Peyer's patch (tissue), 4 donors: ENCODE data around the gene PPP2R5C. TPM values are rescaled to one million over a fixed set of nuclear protein-coding genes. Genes with fewer than 3 reads are reported as not detected.
A peak's percentile ranks its signal among the peaks of the same experiment; 100 is the strongest.

Source experiments
- DNase-seq, 3 donors: peaks; one replicate each; pipeline ENCODE4 v3.0.0-alpha.2; 2017 to 2019
- H3K27ac ChIP-seq, 4 donors: fragments of 200-600 bp; sonication (generic); one replicate each; pipeline ENCODE4 v1.5.1; 2016 to 2019
- H3K27me3 ChIP-seq, 2 donors: fragments of 200-600 bp; sonication (generic); one replicate each; pipeline ENCODE4 v1.5.1; 2019
- H3K36me3 ChIP-seq, 3 donors: fragments of 200-600 bp; sonication (generic); one replicate each; pipeline ENCODE4 v1.5.1; 2016 to 2019
- H3K4me1 ChIP-seq, 4 donors: fragments of 200-600 bp; sonication (generic); one replicate each; pipeline ENCODE4 v1.5.1; 2016 to 2019
- H3K4me3 ChIP-seq, 4 donors: fragments of 200-600 bp; sonication (generic); 1 replicate in 3 of 4; 2 replicates in 1 of 4; pipeline ENCODE4 v1.5.1; 2016 to 2019; ENCODE audit warnings: mild to moderate bottlenecking in 1 of 4
- H3K9me3 ChIP-seq, 4 donors: fragments of 200-600 bp; sonication (generic); one replicate each; pipeline ENCODE4 v1.5.1; 2016 to 2019; ENCODE audit warnings: mild to moderate bottlenecking in 1 of 4
- POLR2A ChIP-seq, 2 donors: fragments of 450-650 bp; IDR thresholded peaks; one replicate each; pipeline ENCODE4 v1.5.1; 2017; ENCODE audit warnings: antibody characterized with exemption in 2 of 2, mild to moderate bottlenecking in 2 of 2, moderate library complexity in 2 of 2
- total RNA-seq, 4 donors: library from RNA; depleted of rRNA; stranded (reverse); fragments of >200 nt; gene quantifications; one replicate each; pipeline ENCODE4 v1.1.0, GENCODE V29; 2016
- TF ChIP-seq, protein P1 (sequence below), 6 experiments: fragments of 450-650 bp in 4 of 6; fragments of 200-600 bp in 2 of 6; sonication (generic) in 1 of 6; IDR thresholded peaks; one replicate each; pipeline ENCODE4 v1.5.1; 2017 to 2019; ENCODE audit warnings: antibody characterized with exemption in 6 of 6, mild to moderate bottlenecking in 3 of 6, moderate library complexity in 1 of 6

The PPP2R5C gene
- total RNA-seq, 4 donors from 2014 or later, result 87.6 to 137 (median 91.9) TPM

GRCh38 chr14:101824339-101824727 is 62.8 kb downstream of the PPP2R5C start:
- TF ChIP-seq POLR2A (IDR thresholded peaks at IDR 0.05), result no peak
- TF ChIP-seq, protein P1, sequence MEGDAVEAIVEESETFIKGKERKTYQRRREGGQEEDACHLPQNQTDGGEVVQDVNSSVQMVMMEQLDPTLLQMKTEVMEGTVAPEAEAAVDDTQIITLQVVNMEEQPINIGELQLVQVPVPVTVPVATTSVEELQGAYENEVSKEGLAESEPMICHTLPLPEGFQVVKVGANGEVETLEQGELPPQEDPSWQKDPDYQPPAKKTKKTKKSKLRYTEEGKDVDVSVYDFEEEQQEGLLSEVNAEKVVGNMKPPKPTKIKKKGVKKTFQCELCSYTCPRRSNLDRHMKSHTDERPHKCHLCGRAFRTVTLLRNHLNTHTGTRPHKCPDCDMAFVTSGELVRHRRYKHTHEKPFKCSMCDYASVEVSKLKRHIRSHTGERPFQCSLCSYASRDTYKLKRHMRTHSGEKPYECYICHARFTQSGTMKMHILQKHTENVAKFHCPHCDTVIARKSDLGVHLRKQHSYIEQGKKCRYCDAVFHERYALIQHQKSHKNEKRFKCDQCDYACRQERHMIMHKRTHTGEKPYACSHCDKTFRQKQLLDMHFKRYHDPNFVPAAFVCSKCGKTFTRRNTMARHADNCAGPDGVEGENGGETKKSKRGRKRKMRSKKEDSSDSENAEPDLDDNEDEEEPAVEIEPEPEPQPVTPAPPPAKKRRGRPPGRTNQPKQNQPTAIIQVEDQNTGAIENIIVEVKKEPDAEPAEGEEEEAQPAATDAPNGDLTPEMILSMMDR (IDR thresholded peaks at IDR 0.05), result no peak
- peak overlapping the region; percentile 29 to 36 (median 31) for H3K4me3 ChIP-seq

DNA sequence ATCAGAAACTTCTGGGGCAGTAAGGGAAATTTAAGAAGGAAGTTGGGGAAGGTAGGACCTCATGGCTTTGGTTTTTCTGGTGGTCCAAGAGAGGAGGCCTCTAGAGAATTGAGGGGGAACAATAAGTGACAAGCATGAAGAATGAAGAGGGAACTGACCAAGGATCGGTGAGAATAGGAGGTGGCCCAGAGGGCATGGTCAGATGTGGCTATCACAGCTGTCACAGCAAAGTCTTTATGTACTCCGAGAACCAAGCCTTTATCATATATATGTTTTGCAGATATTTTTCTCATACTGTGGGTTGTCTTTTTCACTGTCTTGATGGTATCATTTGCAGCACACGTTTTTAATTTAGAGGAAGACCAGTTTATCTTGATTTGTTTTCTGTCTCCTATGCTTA is 64.3 kb downstream of the PPP2R5C start:
- TF ChIP-seq, protein P1 (IDR thresholded peaks at IDR 0.05), result no peak
- no peak for TF ChIP-seq POLR2A (IDR thresholded peaks at IDR 0.05)
- DNase-seq, result no peak
- Histone ChIP-seq H3K27ac (peak overlapping the region; percentile 92 to 94 (median 92)), H3K4me1 (peaks cover 0 to 15% (median 7%) of the 10 kb centered on the region in 4 donors), H3K9me3 (no peaks in the 10 kb centered on the region), H3K36me3 (no peaks in the 10 kb centered on the region), H3K4me3 (peak overlapping the region in 1 of 4 donors; percentile 29), H3K27me3 (no peaks in the 10 kb centered on the region)

More at GRCh38 chr14:101824339-101824727, 62.8 kb downstream of the PPP2R5C start:
- Histone ChIP-seq H3K27me3 (no peaks in the 10 kb centered on the region), H3K27ac (peak overlapping the region; percentile 92 to 94 (median 92)), H3K4me1 (peaks cover 0 to 12% (median 7%) of the 10 kb centered on the region in 4 donors), H3K36me3 (no peaks in the 10 kb centered on the region), H3K9me3 (no peaks in the 10 kb centered on the region)
- DNase-seq, result no peak

GRCh38 chr14:101826351-101826750 is 64.8 kb downstream of the PPP2R5C start:
- H3K9me3 ChIP-seq, result no peaks in the 10 kb centered on the region
- H3K4me3 ChIP-seq, result no peak overlapping the region
- TF ChIP-seq, protein P1 (IDR thresholded peaks at IDR 0.05), result no peak
- no peak for TF ChIP-seq POLR2A (IDR thresholded peaks at IDR 0.05)
- peak overlapping the region in 3 of 4 donors; percentile 92 to 94 (median 92) for H3K27ac ChIP-seq
- DNase-seq, result no peak
- H3K27me3 ChIP-seq, result no peaks in the 10 kb centered on the region
- no peaks in the 10 kb centered on the region for H3K36me3 ChIP-seq
- H3K4me1 ChIP-seq, result peaks cover 0 to 15% (median 7%) of the 10 kb centered on the region in 4 donors

DNA sequence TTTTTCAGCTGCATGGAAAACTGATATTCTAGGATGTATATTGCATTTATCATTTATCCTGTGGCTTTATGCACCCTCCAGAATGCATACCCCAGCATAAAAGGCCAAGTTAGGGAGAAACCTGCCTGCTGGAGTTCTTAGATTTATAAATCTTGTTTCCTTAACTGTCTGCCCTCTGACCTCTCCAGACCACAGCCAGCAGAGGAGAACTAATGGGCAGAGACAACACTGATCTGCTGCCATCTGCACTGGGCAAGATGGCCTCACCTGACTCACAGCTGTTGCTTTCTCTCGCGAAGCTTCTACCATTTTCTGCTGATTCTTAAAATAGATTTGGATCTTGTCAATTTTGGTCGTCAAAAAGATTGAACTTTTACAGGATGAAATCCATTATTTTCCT is 65.8 kb downstream of the PPP2R5C start:
- Histone ChIP-seq H3K27ac (peak overlapping the region in 1 of 4 donors; percentile 92), H3K27me3 (no peaks in the 10 kb centered on the region), H3K4me1 (peaks cover 0 to 15% (median 7%) of the 10 kb centered on the region in 4 donors), H3K36me3 (peaks cover 0 to 5% (median 0%) of the 10 kb centered on the region in 3 donors), H3K9me3 (no peaks in the 10 kb centered on the region), H3K4me3 (no peak overlapping the region)
- no peak for TF ChIP-seq POLR2A (IDR thresholded peaks at IDR 0.05)
- TF ChIP-seq, protein P1 (IDR thresholded peaks at IDR 0.05), result no peak
- no peak for DNase-seq

GRCh38 chr14:101828046-101828445 is 66.5 kb downstream of the PPP2R5C start:
- peak overlapping the region in 2 of 4 donors; percentile 18 to 92 for H3K27ac ChIP-seq
- no peak for DNase-seq
- H3K36me3 ChIP-seq, result peaks cover 0 to 5% (median 0%) of the 10 kb centered on the region in 3 donors
- no peak for TF ChIP-seq POLR2A (IDR thresholded peaks at IDR 0.05)
- TF ChIP-seq, protein P1 (IDR thresholded peaks at IDR 0.05), result no peak
- no peaks in the 10 kb centered on the region for H3K9me3 ChIP-seq
- H3K4me3 ChIP-seq, result no peak overlapping the region
- H3K27me3 ChIP-seq, result no peaks in the 10 kb centered on the region
- peaks cover 0 to 15% (median 7%) of the 10 kb centered on the region in 4 donors for H3K4me1 ChIP-seq
